HepG2 (cell line): Measurements from ENCODE around the gene JDP2. TPM values are rescaled to one million over a fixed set of nuclear protein-coding genes. Genes with fewer than 3 reads are reported as not detected.

Source experiments
- PPARG ChIP-seq: conservative IDR thresholded peaks from 2 replicates; pipeline ENCODE4 v1.6.1; 2016; ENCODE audit warnings: missing biosample characterization, missing genetic modification reagents
- ZC3H4 ChIP-seq: sonication (generic); formaldehyde crosslinking; IDR thresholded peaks from 2 replicates; pipeline ENCODE4 v1.4.0; 2020; ENCODE audit warnings: missing genetic modification reagents, borderline replicate concordance
- polyA plus RNA-seq, 8 experiments: library from polyadenylated mRNA; depleted of rRNA in 3 of 8; stranded (reverse) in 7 of 8; unstranded in 1 of 8; fragments of >200 nt; fragmentation: Illumina TruSeq in 4 of 8; extraction: Trizol in 4 of 8; gene quantifications; 2 replicates each; pipeline versions ENCODE4 v1.2.1 to v1.2.3, GENCODE V29; 2011 to 2016; ENCODE audit warnings: low read depth in 4 of 8, missing spikeins in 1 of 8, mixed read lengths in 1 of 8; ENCODE audit not compliant: insufficient read depth in 1 of 8
- total RNA-seq, 5 experiments: library from RNA; depleted of rRNA; stranded (reverse); fragments of >200 nt; fragmentation: Illumina TruSeq; extraction: Trizol; gene quantifications; 2 replicates each; pipeline ENCODE4 v1.2.3, GENCODE V29; 2016; ENCODE audit warnings: low read depth in 1 of 5
- TF ChIP-seq, protein P1 (sequence below): sonication (generic); formaldehyde crosslinking; IDR thresholded peaks from 2 replicates; pipeline ENCODE4 v1.4.0; 2020; ENCODE audit warnings: low read depth, missing genetic modification reagents
- TF ChIP-seq, protein P2 (sequence below): sonication (generic); formaldehyde crosslinking; IDR thresholded peaks from 2 replicates; pipeline ENCODE4 v1.5.0; 2020; ENCODE audit warnings: mild to moderate bottlenecking, missing genetic modification reagents
- TF ChIP-seq, protein P3 (sequence below): sonication (generic); formaldehyde crosslinking; IDR thresholded peaks from 2 replicates; pipeline ENCODE4 v1.4.0; 2020; ENCODE audit warnings: missing genetic modification reagents, borderline replicate concordance

Gene JDP2
- total and polyA plus RNA-seq, 2 of the 13 experiments (the other 11 are each of a cell fraction or from before 2014, with no cell fraction given), result 8.0 to 8.9 TPM

DNA sequence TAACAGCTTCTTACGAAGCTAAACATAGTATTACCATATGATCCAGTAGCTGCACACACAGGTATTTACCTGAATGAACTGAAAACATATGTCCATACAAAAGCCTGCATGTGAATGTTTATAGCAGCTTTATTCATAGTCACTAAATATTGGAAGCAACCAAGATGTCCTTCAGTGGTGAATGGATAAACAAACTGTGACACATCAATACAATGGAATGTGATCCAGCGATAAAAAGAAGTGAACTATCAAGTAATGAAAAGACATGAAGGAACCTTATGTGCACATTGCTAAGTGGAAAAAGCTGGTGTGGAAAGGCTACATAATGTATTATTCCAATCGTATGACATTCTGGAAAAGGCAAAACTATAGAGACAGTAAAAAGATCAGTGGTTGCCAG is 38.1 kb upstream of the JDP2 start (continued):
- TF ChIP-seq, protein P1, sequence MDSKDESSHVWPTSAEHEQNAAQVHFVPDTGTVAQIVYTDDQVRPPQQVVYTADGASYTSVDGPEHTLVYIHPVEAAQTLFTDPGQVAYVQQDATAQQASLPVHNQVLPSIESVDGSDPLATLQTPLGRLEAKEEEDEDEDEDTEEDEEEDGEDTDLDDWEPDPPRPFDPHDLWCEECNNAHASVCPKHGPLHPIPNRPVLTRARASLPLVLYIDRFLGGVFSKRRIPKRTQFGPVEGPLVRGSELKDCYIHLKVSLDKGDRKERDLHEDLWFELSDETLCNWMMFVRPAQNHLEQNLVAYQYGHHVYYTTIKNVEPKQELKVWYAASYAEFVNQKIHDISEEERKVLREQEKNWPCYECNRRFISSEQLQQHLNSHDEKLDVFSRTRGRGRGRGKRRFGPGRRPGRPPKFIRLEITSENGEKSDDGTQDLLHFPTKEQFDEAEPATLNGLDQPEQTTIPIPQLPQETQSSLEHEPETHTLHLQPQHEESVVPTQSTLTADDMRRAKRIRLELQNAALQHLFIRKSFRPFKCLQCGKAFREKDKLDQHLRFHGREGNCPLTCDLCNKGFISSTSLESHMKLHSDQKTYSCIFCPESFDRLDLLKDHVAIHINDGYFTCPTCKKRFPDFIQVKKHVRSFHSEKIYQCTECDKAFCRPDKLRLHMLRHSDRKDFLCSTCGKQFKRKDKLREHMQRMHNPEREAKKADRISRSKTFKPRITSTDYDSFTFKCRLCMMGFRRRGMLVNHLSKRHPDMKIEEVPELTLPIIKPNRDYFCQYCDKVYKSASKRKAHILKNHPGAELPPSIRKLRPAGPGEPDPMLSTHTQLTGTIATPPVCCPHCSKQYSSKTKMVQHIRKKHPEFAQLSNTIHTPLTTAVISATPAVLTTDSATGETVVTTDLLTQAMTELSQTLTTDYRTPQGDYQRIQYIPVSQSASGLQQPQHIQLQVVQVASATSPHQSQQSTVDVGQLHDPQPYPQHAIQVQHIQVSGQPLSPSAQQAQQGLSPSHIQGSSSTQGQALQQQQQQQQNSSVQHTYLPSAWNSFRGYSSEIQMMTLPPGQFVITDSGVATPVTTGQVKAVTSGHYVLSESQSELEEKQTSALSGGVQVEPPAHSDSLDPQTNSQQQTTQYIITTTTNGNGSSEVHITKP (CRISPR knock-in tag), result no peak
- TF ChIP-seq ZC3H4 (no peak), PPARG (CRISPR knock-in tag) (no peak)
- TF ChIP-seq, protein P2, sequence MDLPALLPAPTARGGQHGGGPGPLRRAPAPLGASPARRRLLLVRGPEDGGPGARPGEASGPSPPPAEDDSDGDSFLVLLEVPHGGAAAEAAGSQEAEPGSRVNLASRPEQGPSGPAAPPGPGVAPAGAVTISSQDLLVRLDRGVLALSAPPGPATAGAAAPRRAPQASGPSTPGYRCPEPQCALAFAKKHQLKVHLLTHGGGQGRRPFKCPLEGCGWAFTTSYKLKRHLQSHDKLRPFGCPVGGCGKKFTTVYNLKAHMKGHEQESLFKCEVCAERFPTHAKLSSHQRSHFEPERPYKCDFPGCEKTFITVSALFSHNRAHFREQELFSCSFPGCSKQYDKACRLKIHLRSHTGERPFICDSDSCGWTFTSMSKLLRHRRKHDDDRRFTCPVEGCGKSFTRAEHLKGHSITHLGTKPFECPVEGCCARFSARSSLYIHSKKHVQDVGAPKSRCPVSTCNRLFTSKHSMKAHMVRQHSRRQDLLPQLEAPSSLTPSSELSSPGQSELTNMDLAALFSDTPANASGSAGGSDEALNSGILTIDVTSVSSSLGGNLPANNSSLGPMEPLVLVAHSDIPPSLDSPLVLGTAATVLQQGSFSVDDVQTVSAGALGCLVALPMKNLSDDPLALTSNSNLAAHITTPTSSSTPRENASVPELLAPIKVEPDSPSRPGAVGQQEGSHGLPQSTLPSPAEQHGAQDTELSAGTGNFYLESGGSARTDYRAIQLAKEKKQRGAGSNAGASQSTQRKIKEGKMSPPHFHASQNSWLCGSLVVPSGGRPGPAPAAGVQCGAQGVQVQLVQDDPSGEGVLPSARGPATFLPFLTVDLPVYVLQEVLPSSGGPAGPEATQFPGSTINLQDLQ (CRISPR knock-in tag), result no peak
- TF ChIP-seq, protein P3, sequence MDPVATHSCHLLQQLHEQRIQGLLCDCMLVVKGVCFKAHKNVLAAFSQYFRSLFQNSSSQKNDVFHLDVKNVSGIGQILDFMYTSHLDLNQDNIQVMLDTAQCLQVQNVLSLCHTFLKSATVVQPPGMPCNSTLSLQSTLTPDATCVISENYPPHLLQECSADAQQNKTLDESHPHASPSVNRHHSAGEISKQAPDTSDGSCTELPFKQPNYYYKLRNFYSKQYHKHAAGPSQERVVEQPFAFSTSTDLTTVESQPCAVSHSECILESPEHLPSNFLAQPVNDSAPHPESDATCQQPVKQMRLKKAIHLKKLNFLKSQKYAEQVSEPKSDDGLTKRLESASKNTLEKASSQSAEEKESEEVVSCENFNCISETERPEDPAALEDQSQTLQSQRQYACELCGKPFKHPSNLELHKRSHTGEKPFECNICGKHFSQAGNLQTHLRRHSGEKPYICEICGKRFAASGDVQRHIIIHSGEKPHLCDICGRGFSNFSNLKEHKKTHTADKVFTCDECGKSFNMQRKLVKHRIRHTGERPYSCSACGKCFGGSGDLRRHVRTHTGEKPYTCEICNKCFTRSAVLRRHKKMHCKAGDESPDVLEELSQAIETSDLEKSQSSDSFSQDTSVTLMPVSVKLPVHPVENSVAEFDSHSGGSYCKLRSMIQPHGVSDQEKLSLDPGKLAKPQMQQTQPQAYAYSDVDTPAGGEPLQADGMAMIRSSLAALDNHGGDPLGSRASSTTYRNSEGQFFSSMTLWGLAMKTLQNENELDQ (CRISPR knock-in tag), result no peak
